Measurements from ENCODE around the gene ADAT3. TPM values are rescaled to one million over a fixed set of nuclear protein-coding genes. Genes with fewer than 3 reads are reported as not detected.

Gene ADAT3
- total and polyA plus RNA-seq, 4 donors: 1.3 to 3.3 (median 2.1) TPM

DNA sequence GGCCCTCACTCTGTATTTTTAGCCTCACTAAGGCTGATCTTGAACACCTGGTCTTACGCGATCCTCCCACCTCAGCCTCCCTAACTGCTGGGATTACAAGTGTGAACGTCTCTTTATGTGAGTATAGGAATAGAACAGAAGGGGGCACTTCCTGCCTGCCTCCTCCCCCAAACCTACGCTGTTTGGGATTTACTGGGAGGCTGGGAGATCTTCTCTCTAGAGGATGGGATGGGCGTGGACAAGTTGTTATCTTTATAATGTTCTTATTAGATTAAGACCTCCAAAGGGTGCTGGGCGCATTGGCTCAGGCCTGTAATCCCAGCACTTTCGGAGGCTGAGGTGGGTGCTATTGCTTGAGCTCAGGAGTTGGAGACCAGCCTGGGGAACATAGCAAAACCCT, 32.9 kb downstream of the ADAT3 start:
- Histone ChIP-seq H3K4me3 (ENCODE audit: low read depth in 1 of 3, low read length in 3 of 3) (no peak overlapping the region), H3K27ac (ENCODE audit: low read depth in 1 of 2, low read length in 2 of 2) (no peak overlapping the region), H3K36me3 (ENCODE audit: control insufficient read depth in 4 of 4, insufficient read depth in 3 of 4, low read depth in 1 of 4, low read length in 3 of 4) (no peaks in the 10 kb centered on the region), H3K27me3 (ENCODE audit: control insufficient read depth in 4 of 4, insufficient read depth in 4 of 4, low read length in 3 of 4) (no peaks in the 10 kb centered on the region), H3K4me1 (ENCODE audit: control insufficient read depth in 4 of 4, insufficient read depth in 4 of 4, low read length in 3 of 4) (peaks cover 5 to 18% (median 9%) of the 10 kb centered on the region in 4 donors), H3K9me3 (ENCODE audit: control insufficient read depth in 4 of 4, low read length in 3 of 4) (no peaks in the 10 kb centered on the region), H3K9ac (ENCODE audit: low read depth in 1 of 2, low read length in 2 of 2) (no peak overlapping the region)
- TF ChIP-seq HNF4A (conservative IDR thresholded peaks at IDR 0.05) (no peak), SP1 (IDR thresholded peaks at IDR 0.05) (no peak), GABPA (IDR thresholded peaks at IDR 0.05 in 1 of 2, conservative IDR thresholded peaks at IDR 0.05 in 1 of 2) (no peak), EGR1 (IDR thresholded peaks at IDR 0.05; ENCODE audit: low read depth in 2 of 2) (no peak), FOXA2 (IDR thresholded peaks at IDR 0.05) (no peak)
- TF ChIP-seq, protein P1, sequence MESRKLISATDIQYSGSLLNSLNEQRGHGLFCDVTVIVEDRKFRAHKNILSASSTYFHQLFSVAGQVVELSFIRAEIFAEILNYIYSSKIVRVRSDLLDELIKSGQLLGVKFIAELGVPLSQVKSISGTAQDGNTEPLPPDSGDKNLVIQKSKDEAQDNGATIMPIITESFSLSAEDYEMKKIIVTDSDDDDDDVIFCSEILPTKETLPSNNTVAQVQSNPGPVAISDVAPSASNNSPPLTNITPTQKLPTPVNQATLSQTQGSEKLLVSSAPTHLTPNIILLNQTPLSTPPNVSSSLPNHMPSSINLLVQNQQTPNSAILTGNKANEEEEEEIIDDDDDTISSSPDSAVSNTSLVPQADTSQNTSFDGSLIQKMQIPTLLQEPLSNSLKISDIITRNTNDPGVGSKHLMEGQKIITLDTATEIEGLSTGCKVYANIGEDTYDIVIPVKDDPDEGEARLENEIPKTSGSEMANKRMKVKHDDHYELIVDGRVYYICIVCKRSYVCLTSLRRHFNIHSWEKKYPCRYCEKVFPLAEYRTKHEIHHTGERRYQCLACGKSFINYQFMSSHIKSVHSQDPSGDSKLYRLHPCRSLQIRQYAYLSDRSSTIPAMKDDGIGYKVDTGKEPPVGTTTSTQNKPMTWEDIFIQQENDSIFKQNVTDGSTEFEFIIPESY (IDR thresholded peaks at IDR 0.05): no peak
- TF ChIP-seq, protein P2, sequence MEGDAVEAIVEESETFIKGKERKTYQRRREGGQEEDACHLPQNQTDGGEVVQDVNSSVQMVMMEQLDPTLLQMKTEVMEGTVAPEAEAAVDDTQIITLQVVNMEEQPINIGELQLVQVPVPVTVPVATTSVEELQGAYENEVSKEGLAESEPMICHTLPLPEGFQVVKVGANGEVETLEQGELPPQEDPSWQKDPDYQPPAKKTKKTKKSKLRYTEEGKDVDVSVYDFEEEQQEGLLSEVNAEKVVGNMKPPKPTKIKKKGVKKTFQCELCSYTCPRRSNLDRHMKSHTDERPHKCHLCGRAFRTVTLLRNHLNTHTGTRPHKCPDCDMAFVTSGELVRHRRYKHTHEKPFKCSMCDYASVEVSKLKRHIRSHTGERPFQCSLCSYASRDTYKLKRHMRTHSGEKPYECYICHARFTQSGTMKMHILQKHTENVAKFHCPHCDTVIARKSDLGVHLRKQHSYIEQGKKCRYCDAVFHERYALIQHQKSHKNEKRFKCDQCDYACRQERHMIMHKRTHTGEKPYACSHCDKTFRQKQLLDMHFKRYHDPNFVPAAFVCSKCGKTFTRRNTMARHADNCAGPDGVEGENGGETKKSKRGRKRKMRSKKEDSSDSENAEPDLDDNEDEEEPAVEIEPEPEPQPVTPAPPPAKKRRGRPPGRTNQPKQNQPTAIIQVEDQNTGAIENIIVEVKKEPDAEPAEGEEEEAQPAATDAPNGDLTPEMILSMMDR (IDR thresholded peaks at IDR 0.05; ENCODE audit: low read depth, low read length, missing input control): no peak
- TF ChIP-seq, protein P3, sequence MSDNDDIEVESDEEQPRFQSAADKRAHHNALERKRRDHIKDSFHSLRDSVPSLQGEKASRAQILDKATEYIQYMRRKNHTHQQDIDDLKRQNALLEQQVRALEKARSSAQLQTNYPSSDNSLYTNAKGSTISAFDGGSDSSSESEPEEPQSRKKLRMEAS (IDR thresholded peaks at IDR 0.05): no peak
- no peak for DNase-seq (ENCODE audit: low spot score)
- WGBS: 87% methylated on average over 7 of the region's 7 CpGs

DNA sequence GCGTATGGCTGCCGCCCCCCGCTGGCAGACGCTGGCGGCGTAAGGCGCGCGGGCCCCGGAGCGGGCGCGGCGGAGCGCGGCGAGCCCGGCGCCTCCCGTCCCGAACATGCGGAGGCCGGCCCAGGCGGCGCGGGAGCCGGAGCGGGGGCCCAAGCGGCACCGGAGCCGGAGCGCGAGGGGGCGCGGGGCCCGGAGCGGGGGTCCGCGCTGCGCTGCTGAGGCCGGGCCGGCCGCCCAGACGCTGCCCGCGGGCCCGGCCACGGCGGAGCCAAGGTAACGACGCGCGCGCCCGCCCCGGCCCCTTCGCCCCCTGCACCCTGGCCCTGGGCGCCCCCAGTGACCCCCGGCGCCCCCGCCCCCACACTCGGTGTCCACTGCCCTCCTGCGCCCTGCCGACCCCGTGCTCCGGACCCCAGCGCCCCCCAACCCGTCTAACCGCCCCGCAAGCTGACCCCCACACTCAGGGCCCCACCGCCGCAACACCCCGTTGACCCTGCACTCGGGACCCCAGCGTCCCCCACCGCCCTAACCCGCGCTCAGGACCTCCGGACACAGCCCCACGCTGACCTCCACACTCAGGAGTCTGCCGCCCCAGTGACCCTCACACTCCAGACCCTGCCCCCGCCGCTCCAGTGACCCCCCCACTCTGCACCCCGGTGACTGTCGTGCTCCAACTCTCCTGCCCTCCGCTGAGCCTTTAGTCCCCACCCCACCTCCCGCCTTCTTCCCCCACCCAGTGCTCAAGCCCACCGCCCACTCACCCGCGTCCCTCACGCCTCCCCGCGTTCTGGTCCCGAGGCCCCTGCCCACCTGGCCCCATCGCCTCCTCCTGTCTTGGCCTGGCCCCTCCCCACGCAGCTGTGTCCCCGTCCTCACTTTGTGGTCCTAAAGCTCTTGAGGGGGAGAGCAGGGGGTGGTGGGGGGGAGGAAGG, 36.2 kb downstream of the ADAT3 start, which contains the start of gene CSNK1G2:
Gene CSNK1G2 (plus strand): TSS at position 27 of the 932 bp plus-strand sequence. CDS start 28,601 bp downstream, outside the sequence.
- under 1% methylated on average over 97 of the region's 97 CpGs for WGBS
- DNase-seq (ENCODE audit: low spot score): peak; percentile 50

More for the DNA sequence above, 36.2 kb downstream of the ADAT3 start, which contains the start of gene CSNK1G2:
- Histone ChIP-seq H3K4me1 (ENCODE audit: control insufficient read depth in 4 of 4, insufficient read depth in 4 of 4, low read length in 3 of 4) (peaks cover 6 to 25% (median 18%) of the 10 kb centered on the region in 4 donors), H3K36me3 (ENCODE audit: control insufficient read depth in 4 of 4, insufficient read depth in 3 of 4, low read depth in 1 of 4, low read length in 3 of 4) (no peaks in the 10 kb centered on the region), H3K27me3 (ENCODE audit: control insufficient read depth in 4 of 4, insufficient read depth in 4 of 4, low read length in 3 of 4) (no peaks in the 10 kb centered on the region), H3K27ac (ENCODE audit: low read depth in 1 of 2, low read length in 2 of 2) (peak within 1 kb of the TSS; percentile 92 to 96), H3K9ac (ENCODE audit: low read depth in 1 of 2, low read length in 2 of 2) (peak within 1 kb of the TSS; percentile 67 to 75), H3K4me3 (ENCODE audit: low read depth in 1 of 3, low read length in 3 of 3) (peak within 1 kb of the TSS; percentile 76 to 87 (median 80)), H3K9me3 (ENCODE audit: control insufficient read depth in 4 of 4, low read length in 3 of 4) (no peaks in the 10 kb centered on the region)
- TF ChIP-seq YY1 (IDR thresholded peaks at IDR 0.05): no peak
- TF ChIP-seq FOXA1 (IDR thresholded peaks at IDR 0.05): no peak
- no peak for TF ChIP-seq RAD21 (IDR thresholded peaks at IDR 0.05)
